ENCODE measurements around the gene FIBP. TPM values are rescaled to one million over a fixed set of nuclear protein-coding genes. Genes with fewer than 3 reads are reported as not detected.
A peak's percentile ranks its signal among the peaks of the same experiment; 100 is the strongest.
"Not testable (repeated sequence)": the region's sequence is repeated elsewhere in the genome, so short reads cannot be mapped to it uniquely, and the experiment has no call there.

The FIBP gene
- polyA plus RNA-seq, 1 donor: 59.9 TPM

- H3K27me3 ChIP-seq (ENCODE audit: control insufficient read depth, insufficient read depth, low read length): no peaks in the 10 kb centered on the region
- WGBS (ENCODE audit: insufficient coverage, low lambda C conversion rate): no CpG with 5 or more reads among the region's 20 CpGs
- H3K4me3 ChIP-seq (ENCODE audit: low read length): no peak overlapping the region
- no peak overlapping the region for H3K27ac ChIP-seq (ENCODE audit: low read length)
- H3K36me3 ChIP-seq (ENCODE audit: control insufficient read depth, insufficient read depth, low read length): peaks cover 41% of the 10 kb centered on the region
- peaks cover 4% of the 10 kb centered on the region for H3K9me3 ChIP-seq (ENCODE audit: control insufficient read depth, low read depth, low read length)
- DNase-seq: peak in 1 of 2 donors; percentile 10
- H3K4me1 ChIP-seq (ENCODE audit: control insufficient read depth, insufficient read depth, low read length): peaks cover 59% of the 10 kb centered on the region
Observed at GRCh38 chr11:65850217-65851082, 37.8 kb downstream of the FIBP start.

- WGBS (ENCODE audit: insufficient coverage, low lambda C conversion rate): no CpG with 5 or more reads among the region's 16 CpGs
- Histone ChIP-seq H3K9me3 (ENCODE audit: control insufficient read depth, low read depth, low read length) (peaks cover 4% of the 10 kb centered on the region), H3K27ac (ENCODE audit: low read length) (no peak overlapping the region), H3K27me3 (ENCODE audit: control insufficient read depth, insufficient read depth, low read length) (no peaks in the 10 kb centered on the region), H3K4me1 (ENCODE audit: control insufficient read depth, insufficient read depth, low read length) (peaks cover 54% of the 10 kb centered on the region), H3K36me3 (ENCODE audit: control insufficient read depth, insufficient read depth, low read length) (peaks cover 34% of the 10 kb centered on the region), H3K4me3 (ENCODE audit: low read length) (no peak overlapping the region)
- DNase-seq: no peak
Observed at GRCh38 chr11:65849771-65850216, 38.5 kb downstream of the FIBP start.

GRCh38 chr11:65849366-65849765 is 38.9 kb downstream of the FIBP start:
- WGBS (ENCODE audit: insufficient coverage, low lambda C conversion rate): no CpG with 5 or more reads among the region's 8 CpGs
- peaks cover 54% of the 10 kb centered on the region for H3K4me1 ChIP-seq (ENCODE audit: control insufficient read depth, insufficient read depth, low read length)

GRCh38 chr11:65848693-65849092 is 39.6 kb downstream of the FIBP start:
- DNase-seq; H3K4me3 ChIP-seq (ENCODE audit: low read length); H3K27ac ChIP-seq (ENCODE audit: low read length); H3K27me3 ChIP-seq (ENCODE audit: control insufficient read depth, insufficient read depth, low read length); H3K9me3 ChIP-seq (ENCODE audit: control insufficient read depth, low read depth, low read length): not testable (repeated sequence)
- peaks cover 29% of the 10 kb centered on the region for H3K36me3 ChIP-seq (ENCODE audit: control insufficient read depth, insufficient read depth, low read length)
- H3K4me1 ChIP-seq (ENCODE audit: control insufficient read depth, insufficient read depth, low read length): peaks cover 52% of the 10 kb centered on the region
- WGBS (ENCODE audit: insufficient coverage, low lambda C conversion rate): no CpG with 5 or more reads among the region's 7 CpGs

More at GRCh38 chr11:65849366-65849765, 38.9 kb downstream of the FIBP start:
- Histone ChIP-seq H3K27me3 (ENCODE audit: control insufficient read depth, insufficient read depth, low read length) (no peaks in the 10 kb centered on the region), H3K4me3 (ENCODE audit: low read length) (no peak overlapping the region), H3K9me3 (ENCODE audit: control insufficient read depth, low read depth, low read length) (peaks cover 4% of the 10 kb centered on the region), H3K36me3 (ENCODE audit: control insufficient read depth, insufficient read depth, low read length) (peaks cover 30% of the 10 kb centered on the region), H3K27ac (ENCODE audit: low read length) (no peak overlapping the region)
- DNase-seq: peak in 1 of 2 donors; percentile 20

- DNase-seq: no peak
- H3K4me3 ChIP-seq (ENCODE audit: low read length): no peak overlapping the region
- peaks cover 42% of the 10 kb centered on the region for H3K4me1 ChIP-seq (ENCODE audit: control insufficient read depth, insufficient read depth, low read length)
- H3K27me3 ChIP-seq (ENCODE audit: control insufficient read depth, insufficient read depth, low read length): no peaks in the 10 kb centered on the region
- peaks cover 4% of the 10 kb centered on the region for H3K9me3 ChIP-seq (ENCODE audit: control insufficient read depth, low read depth, low read length)
- H3K27ac ChIP-seq (ENCODE audit: low read length): no peak overlapping the region
- no CpG with 5 or more reads among the region's 3 CpGs for WGBS (ENCODE audit: insufficient coverage, low lambda C conversion rate)
- H3K36me3 ChIP-seq (ENCODE audit: control insufficient read depth, insufficient read depth, low read length): peaks cover 20% of the 10 kb centered on the region
Observed at GRCh38 chr11:65847746-65848145, 40.5 kb downstream of the FIBP start.

GRCh38 chr11:65844231-65844872 is 43.9 kb downstream of the FIBP start:
- WGBS (ENCODE audit: insufficient coverage, low lambda C conversion rate): no CpG with 5 or more reads among the region's 10 CpGs
- no peak overlapping the region for H3K4me3 ChIP-seq (ENCODE audit: low read length)
- no peaks in the 10 kb centered on the region for H3K9me3 ChIP-seq (ENCODE audit: control insufficient read depth, low read depth, low read length)
- no peaks in the 10 kb centered on the region for H3K27me3 ChIP-seq (ENCODE audit: control insufficient read depth, insufficient read depth, low read length)
- H3K4me1 ChIP-seq (ENCODE audit: control insufficient read depth, insufficient read depth, low read length): peaks cover 12% of the 10 kb centered on the region
- peak in 1 of 2 donors; percentile 73 for DNase-seq
- H3K36me3 ChIP-seq (ENCODE audit: control insufficient read depth, insufficient read depth, low read length): no peaks in the 10 kb centered on the region
- H3K27ac ChIP-seq (ENCODE audit: low read length): peak overlapping the region; percentile 7

GRCh38 chr11:65843811-65844210 is 44.5 kb downstream of the FIBP start:
- Histone ChIP-seq H3K9me3 (ENCODE audit: control insufficient read depth, low read depth, low read length) (no peaks in the 10 kb centered on the region), H3K27ac (ENCODE audit: low read length) (peak overlapping the region; percentile 7), H3K27me3 (ENCODE audit: control insufficient read depth, insufficient read depth, low read length) (no peaks in the 10 kb centered on the region), H3K4me3 (ENCODE audit: low read length) (no peak overlapping the region), H3K36me3 (ENCODE audit: control insufficient read depth, insufficient read depth, low read length) (no peaks in the 10 kb centered on the region), H3K4me1 (ENCODE audit: control insufficient read depth, insufficient read depth, low read length) (peaks cover 9% of the 10 kb centered on the region)
- WGBS (ENCODE audit: insufficient coverage, low lambda C conversion rate): no CpG with 5 or more reads among the region's 3 CpGs
- DNase-seq: peak in 1 of 2 donors; percentile 49

GRCh38 chr11:65842144-65842543 is 46.1 kb downstream of the FIBP start:
- Histone ChIP-seq H3K9me3 (ENCODE audit: control insufficient read depth, low read depth, low read length) (no peaks in the 10 kb centered on the region), H3K27ac (ENCODE audit: low read length) (no peak overlapping the region), H3K36me3 (ENCODE audit: control insufficient read depth, insufficient read depth, low read length) (no peaks in the 10 kb centered on the region), H3K4me3 (ENCODE audit: low read length) (no peak overlapping the region), H3K27me3 (ENCODE audit: control insufficient read depth, insufficient read depth, low read length) (no peaks in the 10 kb centered on the region), H3K4me1 (ENCODE audit: control insufficient read depth, insufficient read depth, low read length) (peaks cover 9% of the 10 kb centered on the region)
- DNase-seq: no peak
- 100% methylated on average over 2 of the region's 4 CpGs for WGBS (ENCODE audit: insufficient coverage, low lambda C conversion rate)

GRCh38 chr11:65834202-65834601 is 54.1 kb downstream of the FIBP start:
- Histone ChIP-seq H3K9me3 (ENCODE audit: control insufficient read depth, low read depth, low read length) (no peaks in the 10 kb centered on the region), H3K27me3 (ENCODE audit: control insufficient read depth, insufficient read depth, low read length) (no peaks in the 10 kb centered on the region), H3K36me3 (ENCODE audit: control insufficient read depth, insufficient read depth, low read length) (no peaks in the 10 kb centered on the region), H3K4me3 (ENCODE audit: low read length) (peak overlapping the region; percentile 70), H3K27ac (ENCODE audit: low read length) (no peak overlapping the region), H3K4me1 (ENCODE audit: control insufficient read depth, insufficient read depth, low read length) (peaks cover 16% of the 10 kb centered on the region)
- WGBS (ENCODE audit: insufficient coverage, low lambda C conversion rate): no CpG with 5 or more reads among the region's 6 CpGs
- DNase-seq: no peak
